Activated CD4-positive, alpha-beta T cell treated with anti-CD3 and anti-CD28 coated beads, Interleukin-2, amount 50 U/mL, for 24 hours (primary cell): ENCODE results near the gene PHLPP2.
"Not testable (repeated sequence)": the region's sequence is repeated elsewhere in the genome, so short reads cannot be mapped to it uniquely, and the experiment has no call there.

Experiments used
- DNase-seq, 2 donors: peaks; one replicate each; pipeline ENCODE4 v3.0.0-alpha.2; 2020; ENCODE audit warnings: low read depth in 1 of 2, low spot score in 1 of 2

The PHLPP2 gene

DNA sequence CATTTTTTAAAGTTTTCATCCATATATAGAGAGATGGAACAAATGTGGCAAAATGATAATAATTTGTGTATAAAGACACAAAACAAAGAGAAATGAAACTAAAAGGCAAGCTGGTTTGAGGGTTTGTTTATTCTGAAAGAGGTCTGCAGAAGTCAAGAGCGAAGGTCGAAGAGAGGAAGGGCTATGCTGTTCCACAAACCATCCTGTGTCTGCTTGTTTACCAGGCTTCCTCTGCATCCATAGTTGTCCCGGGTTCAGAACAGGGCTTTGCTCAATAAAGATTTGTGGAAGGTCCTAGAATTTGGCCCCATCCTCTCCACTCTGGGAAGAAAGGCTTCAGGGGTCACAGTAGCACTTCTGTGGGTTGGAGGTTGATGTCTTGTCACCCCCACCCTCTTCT lies 100.9 kb downstream of the PHLPP2 start:
- no peak for DNase-seq

GRCh38 chr16:71622088-71622487 lies 102.4 kb downstream of the PHLPP2 start:
- DNase-seq, result no peak

- DNase-seq, result no peak
Measured at GRCh38 chr16:71618429-71618828, 106.1 kb downstream of the PHLPP2 start.

DNA sequence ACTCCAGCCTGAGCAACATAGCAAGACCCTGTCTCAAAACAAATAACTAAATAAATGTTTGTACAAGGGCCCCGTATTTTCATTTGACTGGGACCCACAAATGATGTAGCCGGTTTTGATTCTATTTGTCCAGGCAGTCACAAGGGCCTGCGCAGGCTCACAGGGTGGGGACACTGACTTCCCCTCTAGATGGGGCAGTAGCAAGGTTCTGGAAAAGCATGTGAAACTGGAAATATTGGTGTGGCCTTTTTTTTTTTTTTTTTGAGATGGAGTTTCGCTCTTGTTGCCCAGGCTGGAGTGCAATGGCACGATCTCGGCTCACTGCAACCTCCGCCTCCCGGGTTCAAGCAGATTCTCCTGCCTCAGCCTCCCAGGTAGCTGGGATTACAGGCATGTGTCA lies 109.5 kb downstream of the PHLPP2 start:
- DNase-seq, result not testable (repeated sequence)

GRCh38 chr16:71610936-71611871 lies 113.3 kb downstream of the PHLPP2 start:
- peak; percentile 68 to 72 for DNase-seq

DNA sequence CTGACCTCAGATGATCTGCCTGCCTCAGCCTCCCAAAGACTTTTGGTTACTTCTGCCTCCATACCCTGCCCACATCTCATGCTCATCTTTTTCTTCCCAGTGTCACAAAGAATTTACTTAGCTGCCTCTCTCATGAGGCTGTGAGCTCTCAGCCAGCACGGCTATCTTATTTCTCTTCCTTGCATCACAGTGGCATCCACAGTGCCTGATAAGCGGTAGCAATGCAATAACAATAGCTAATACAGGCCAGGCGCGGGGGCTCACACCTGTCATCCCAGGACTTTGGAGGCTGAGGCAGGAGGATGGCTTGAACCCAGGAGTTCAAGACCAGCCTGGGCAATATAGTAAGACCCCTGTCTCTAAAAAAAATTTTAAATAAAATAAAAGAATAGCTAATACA lies 114.1 kb downstream of the PHLPP2 start:
- DNase-seq, result no peak

DNA sequence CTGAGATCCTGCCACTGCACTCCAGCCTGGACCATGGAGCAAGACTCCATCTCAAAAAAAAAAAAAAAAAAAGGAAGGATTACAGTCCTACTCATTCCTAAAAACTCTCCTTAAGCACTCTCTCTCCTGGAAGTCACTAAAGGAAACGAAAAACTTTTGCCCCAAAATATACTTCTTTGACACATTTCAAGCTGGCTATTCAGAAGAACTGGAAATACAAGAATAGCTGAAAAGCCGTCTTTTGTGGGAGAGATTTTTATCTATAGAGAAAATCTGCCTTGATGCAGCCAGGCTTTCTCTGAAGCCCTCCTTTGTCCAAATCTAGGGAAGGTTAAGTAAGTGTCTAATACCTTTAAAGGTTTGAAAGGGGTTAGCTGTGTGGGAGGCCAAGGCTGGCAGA lies 115.4 kb downstream of the PHLPP2 start:
- no peak for DNase-seq

GRCh38 chr16:71600822-71601221 lies 123.7 kb downstream of the PHLPP2 start:
- no peak for DNase-seq

GRCh38 chr16:71598426-71598825 lies 126.1 kb downstream of the PHLPP2 start:
- not testable (repeated sequence) for DNase-seq

GRCh38 chr16:71595340-71595826 lies 129.1 kb downstream of the PHLPP2 start:
- not testable (repeated sequence) for DNase-seq
